HG03196 (cell line): ENCODE results near the gene STPG3.

ENCODE experiments used
- ATAC-seq: cut with Tn5 transposase; IDR thresholded peaks from one replicate; pipeline ENCODE4 v1.9.1; 2021; ENCODE audit not compliant: unreplicated experiment

The STPG3 gene

GRCh38 chr9:137221506-137222111 lies 29.5 kb upstream of the STPG3 start:
- no peak for ATAC-seq

GRCh38 chr9:137222190-137223077 lies 28.7 kb upstream of the STPG3 start, which contains the start of gene RNF208:
Gene RNF208, minus strand, starts transcription at chr9:137222240. Its CDS starts 1,028 bp downstream, at chr9:137221212.
- peak; percentile 5 for ATAC-seq

- ATAC-seq = peak; percentile 67
Observed at GRCh38 chr9:137223078-137223970, 27.8 kb upstream of the STPG3 start.

- no peak for ATAC-seq
Observed at GRCh38 chr9:137224830-137225694, 26.0 kb upstream of the STPG3 start, which contains the start of gene CYSRT1. Gene CYSRT1, plus strand, starts transcription at chr9:137225174. Its CDS starts 448 bp downstream, at chr9:137225622.

- no peak for ATAC-seq
Observed at GRCh38 chr9:137225699-137226331, 25.3 kb upstream of the STPG3 start.

GRCh38 chr9:137226338-137227053 lies 24.6 kb upstream of the STPG3 start:
- no peak for ATAC-seq

- ATAC-seq = no peak
Observed at GRCh38 chr9:137227054-137227852, 23.8 kb upstream of the STPG3 start, which contains the start of gene RNF224. Gene RNF224, plus strand, starts transcription at chr9:137227502. Its CDS starts 834 bp downstream, at chr9:137228336.

GRCh38 chr9:137227853-137228505 lies 23.1 kb upstream of the STPG3 start:
- no peak for ATAC-seq

- ATAC-seq = no peak
Observed at GRCh38 chr9:137228506-137228967, 22.5 kb upstream of the STPG3 start.

- ATAC-seq = no peak
Observed at GRCh38 chr9:137228968-137229896, 21.9 kb upstream of the STPG3 start.

- ATAC-seq = no peak
Observed at GRCh38 chr9:137229903-137230704, 21.0 kb upstream of the STPG3 start.

GRCh38 chr9:137230705-137231371 lies 20.2 kb upstream of the STPG3 start, which contains the start of gene SLC34A3:
Gene SLC34A3, plus strand, starts transcription at chr9:137230901. Its CDS starts 802 bp downstream, at chr9:137231703.
- ATAC-seq = no peak

GRCh38 chr9:137231372-137232039 lies 19.6 kb upstream of the STPG3 start:
- no peak for ATAC-seq

GRCh38 chr9:137232101-137232500 lies 19.0 kb upstream of the STPG3 start:
- ATAC-seq = no peak
